CD8-positive, alpha-beta memory T cell (primary cell): ENCODE results near the gene STXBP5. TPM values are rescaled to one million over a fixed set of nuclear protein-coding genes. Genes with fewer than 3 reads are reported as not detected.
A peak's percentile ranks its signal among the peaks of the same experiment; 100 is the strongest.

Experiments used
- CTCF ChIA-PET: fragments of 350-600 bp; sonication (Branson Sonifier 250); formaldehyde crosslinking; loops from one replicate; lab custom pipeline; 2021; ENCODE audit warnings: antibody characterized with exemption; lab: Charles Lee
- POLR2A ChIA-PET: fragments of 350-600 bp; sonication (Branson Sonifier 250); formaldehyde crosslinking; loops from one replicate; lab custom pipeline; 2021; ENCODE audit warnings: antibody characterized with exemption; lab: Charles Lee
- DNase-seq, 5 donors: peaks; one replicate each; pipeline versions ENCODE4 v3.0.0 to v3.0.0-alpha.2; 2020 to 2022; ENCODE audit warnings: mixed read lengths in 1 of 5
- H3K27ac ChIP-seq: one replicate; pipeline ENCODE4 v1.7.0; 2013; ENCODE audit warnings: low read depth, mild to moderate bottlenecking, low read length, moderate library complexity
- H3K27me3 ChIP-seq: 2 replicates; pipeline ENCODE4 v1.7.0; 2013; ENCODE audit warnings: low read length, mild to moderate bottlenecking; ENCODE audit not compliant: insufficient read depth, poor library complexity, severe bottlenecking
- H3K36me3 ChIP-seq: 2 replicates; pipeline ENCODE4 v1.7.0; 2013; ENCODE audit warnings: mild to moderate bottlenecking, low read length, moderate library complexity; ENCODE audit not compliant: insufficient read depth
- H3K4me1 ChIP-seq: 2 replicates; pipeline ENCODE4 v1.7.0; 2013; ENCODE audit warnings: mild to moderate bottlenecking, low read length, moderate library complexity; ENCODE audit not compliant: insufficient read depth
- H3K4me3 ChIP-seq: 2 replicates; pipeline ENCODE4 v1.7.0; 2013; ENCODE audit warnings: mild to moderate bottlenecking, low read length
- H3K9me3 ChIP-seq: 2 replicates; pipeline ENCODE4 v1.7.0; 2013; ENCODE audit warnings: mild to moderate bottlenecking, low read length
- H3K27ac Mint-ChIP-seq, 8 donors: one replicate each; pipeline ENCODE4 v1.8.0; 2020 to 2021; ENCODE audit warnings: mixed read lengths in 8 of 8, mild to moderate bottlenecking in 6 of 8, inconsistent platforms in 3 of 8, moderate library complexity in 3 of 8
- H3K27me3 Mint-ChIP-seq, 2 donors: one replicate each; pipeline ENCODE4 v1.8.0; 2020 to 2021; ENCODE audit warnings: mixed read lengths in 2 of 2, mild to moderate bottlenecking in 1 of 2, moderate library complexity in 1 of 2
- H3K36me3 Mint-ChIP-seq, 3 donors: one replicate each; pipeline ENCODE4 v1.8.0; 2020 to 2021; ENCODE audit warnings: mixed read lengths in 3 of 3, inconsistent platforms in 1 of 3, mild to moderate bottlenecking in 1 of 3
- H3K4me1 Mint-ChIP-seq, 3 donors: one replicate each; pipeline ENCODE4 v1.8.0; 2020 to 2021; ENCODE audit warnings: mixed read lengths in 3 of 3, inconsistent platforms in 1 of 3, mild to moderate bottlenecking in 1 of 3
- H3K4me3 Mint-ChIP-seq, 7 donors: one replicate each; pipeline ENCODE4 v1.8.0; 2020 to 2021; ENCODE audit warnings: mixed read lengths in 7 of 7, mild to moderate bottlenecking in 6 of 7, moderate library complexity in 4 of 7, inconsistent platforms in 2 of 7
- H3K9me3 Mint-ChIP-seq, 5 donors: one replicate each; pipeline ENCODE4 v1.8.0; 2020 to 2022; ENCODE audit warnings: mixed read lengths in 5 of 5, mild to moderate bottlenecking in 3 of 5, moderate library complexity in 2 of 5, inconsistent platforms in 1 of 5
- polyA plus RNA-seq: library from polyadenylated mRNA; unstranded; fragments of 300-500 nt; fragmentation: Illumina TruSeq; gene quantifications from one replicate; pipeline ENCODE4 v1.2.3, GENCODE V29; 2021
- total RNA-seq, 2 experiments: library from RNA; stranded (reverse); gene quantifications; one replicate each; pipeline ENCODE4 v1.2.3, GENCODE V29; 2021

STXBP5 gene
- total and polyA plus RNA-seq, 3 experiments from 2014 or later: 8.7 to 32.2 (median 31.1) TPM

- H3K36me3 ChIP-seq: no peaks in the 10 kb centered on the region
- no peaks in the 10 kb centered on the region for H3K9me3 ChIP-seq
- H3K4me3 ChIP-seq: no peak overlapping the region
- H3K4me1 ChIP-seq: no peaks in the 10 kb centered on the region
- no peak for DNase-seq
- no peaks in the 10 kb centered on the region for H3K27me3 Mint-ChIP-seq
- POLR2A ChIA-PET: interaction anchor here (0.6 kb wide), 1 partner anchor 11 kb away, joined by 4 read pairs; no protein-coding TSS in a partner anchor
- H3K27me3 ChIP-seq: no peaks in the 10 kb centered on the region
- CTCF ChIA-PET: no interaction called here
- no peak overlapping the region for H3K27ac Mint-ChIP-seq
- H3K4me1 Mint-ChIP-seq: peaks cover 7 to 15% (median 15%) of the 10 kb centered on the region in 3 donors
- H3K9me3 Mint-ChIP-seq: peaks cover 0 to 3% (median 2%) of the 10 kb centered on the region in 5 donors
- peaks cover 0 to 4% (median 0%) of the 10 kb centered on the region in 3 donors for H3K36me3 Mint-ChIP-seq
- no peak overlapping the region for H3K4me3 Mint-ChIP-seq
- H3K27ac ChIP-seq: no peak overlapping the region
Observed at GRCh38 chr6:147395158-147395557, 190.9 kb downstream of the STXBP5 start.

GRCh38 chr6:147397306-147397705 is 193.1 kb downstream of the STXBP5 start:
- no peak overlapping the region for H3K27ac ChIP-seq
- H3K36me3 ChIP-seq: no peaks in the 10 kb centered on the region
- H3K27me3 ChIP-seq: no peaks in the 10 kb centered on the region
- DNase-seq: no peak
- POLR2A ChIA-PET: no interaction called here
- H3K4me1 Mint-ChIP-seq: peaks cover 3 to 11% (median 10%) of the 10 kb centered on the region in 3 donors
- no peaks in the 10 kb centered on the region for H3K9me3 ChIP-seq
- no peak overlapping the region for H3K4me3 ChIP-seq
- H3K4me3 Mint-ChIP-seq: no peak overlapping the region
- H3K27ac Mint-ChIP-seq: no peak overlapping the region
- peaks cover 2 to 16% (median 11%) of the 10 kb centered on the region in 5 donors for H3K9me3 Mint-ChIP-seq
- H3K4me1 ChIP-seq: no peaks in the 10 kb centered on the region
- CTCF ChIA-PET: no interaction called here
- H3K27me3 Mint-ChIP-seq: no peaks in the 10 kb centered on the region
- peaks cover 0 to 7% (median 1%) of the 10 kb centered on the region in 3 donors for H3K36me3 Mint-ChIP-seq

GRCh38 chr6:147400968-147401367 is 196.8 kb downstream of the STXBP5 start:
- Mint-ChIP-seq H3K36me3 (peaks cover 0 to 8% (median 1%) of the 10 kb centered on the region in 3 donors), H3K4me1 (no peaks in the 10 kb centered on the region), H3K27ac (no peak overlapping the region), H3K4me3 (no peak overlapping the region), H3K9me3 (peaks cover 11 to 21% (median 14%) of the 10 kb centered on the region in 5 donors), H3K27me3 (peaks cover 0 to 2% of the 10 kb centered on the region in 2 donors)
- no peak overlapping the region for H3K27ac ChIP-seq
- no peak for DNase-seq
- no peak overlapping the region for H3K4me3 ChIP-seq
- ChIA-PET POLR2A (no interaction called here), CTCF (no interaction called here)
- H3K9me3 ChIP-seq: no peaks in the 10 kb centered on the region
- H3K4me1 ChIP-seq: no peaks in the 10 kb centered on the region
- H3K27me3 ChIP-seq: no peaks in the 10 kb centered on the region
- H3K36me3 ChIP-seq: no peaks in the 10 kb centered on the region

GRCh38 chr6:147401779-147402178 is 197.6 kb downstream of the STXBP5 start:
- Histone ChIP-seq H3K4me1 (no peaks in the 10 kb centered on the region), H3K36me3 (no peaks in the 10 kb centered on the region), H3K27me3 (no peaks in the 10 kb centered on the region), H3K4me3 (no peak overlapping the region), H3K9me3 (no peaks in the 10 kb centered on the region), H3K27ac (no peak overlapping the region)
- H3K4me3 Mint-ChIP-seq: no peak overlapping the region
- peaks cover 0 to 2% of the 10 kb centered on the region in 2 donors for H3K27me3 Mint-ChIP-seq
- H3K4me1 Mint-ChIP-seq: no peaks in the 10 kb centered on the region
- no peak overlapping the region for H3K27ac Mint-ChIP-seq
- peaks cover 11 to 21% (median 14%) of the 10 kb centered on the region in 5 donors for H3K9me3 Mint-ChIP-seq
- DNase-seq: no peak
- peaks cover 0 to 8% (median 1%) of the 10 kb centered on the region in 3 donors for H3K36me3 Mint-ChIP-seq
- ChIA-PET POLR2A (no interaction called here), CTCF (no interaction called here)

- Histone ChIP-seq H3K9me3 (no peaks in the 10 kb centered on the region), H3K36me3 (no peaks in the 10 kb centered on the region), H3K27ac (no peak overlapping the region), H3K4me3 (no peak overlapping the region), H3K4me1 (no peaks in the 10 kb centered on the region), H3K27me3 (no peaks in the 10 kb centered on the region)
- Mint-ChIP-seq H3K36me3 (peaks cover 0 to 4% (median 0%) of the 10 kb centered on the region in 3 donors), H3K27me3 (peaks cover 11 to 20% of the 10 kb centered on the region in 2 donors), H3K4me3 (no peak overlapping the region), H3K9me3 (peaks cover 8 to 13% (median 12%) of the 10 kb centered on the region in 5 donors), H3K4me1 (no peaks in the 10 kb centered on the region), H3K27ac (peak overlapping the region in 1 of 8 donors; percentile 66)
- DNase-seq: no peak
- ChIA-PET POLR2A (no interaction called here), CTCF (no interaction called here)
Observed at GRCh38 chr6:147406783-147407182, 202.6 kb downstream of the STXBP5 start.

- Histone ChIP-seq H3K27ac (no peak overlapping the region), H3K4me3 (no peak overlapping the region), H3K27me3 (no peaks in the 10 kb centered on the region), H3K36me3 (no peaks in the 10 kb centered on the region), H3K4me1 (no peaks in the 10 kb centered on the region), H3K9me3 (no peaks in the 10 kb centered on the region)
- Mint-ChIP-seq H3K27ac (no peak overlapping the region), H3K4me1 (no peaks in the 10 kb centered on the region), H3K9me3 (peaks cover 3 to 10% (median 7%) of the 10 kb centered on the region in 5 donors), H3K36me3 (no peaks in the 10 kb centered on the region), H3K27me3 (peaks cover 11 to 20% of the 10 kb centered on the region in 2 donors), H3K4me3 (no peak overlapping the region)
- POLR2A ChIA-PET: no interaction called here
- DNase-seq: no peak
- CTCF ChIA-PET: no interaction called here
Observed at GRCh38 chr6:147407571-147407970, 203.4 kb downstream of the STXBP5 start.

GRCh38 chr6:147416622-147417021 is 212.4 kb downstream of the STXBP5 start:
- no peaks in the 10 kb centered on the region for H3K4me1 Mint-ChIP-seq
- CTCF ChIA-PET: no interaction called here
- H3K27me3 Mint-ChIP-seq: peaks cover 0 to 13% of the 10 kb centered on the region in 2 donors

GRCh38 chr6:147417954-147418353 is 213.7 kb downstream of the STXBP5 start:
- Mint-ChIP-seq H3K4me1 (no peaks in the 10 kb centered on the region), H3K36me3 (no peaks in the 10 kb centered on the region), H3K27ac (no peak overlapping the region), H3K27me3 (peaks cover 2 to 13% of the 10 kb centered on the region in 2 donors), H3K4me3 (no peak overlapping the region), H3K9me3 (peaks cover 0 to 3% (median 0%) of the 10 kb centered on the region in 5 donors)
- Histone ChIP-seq H3K4me3 (no peak overlapping the region), H3K36me3 (no peaks in the 10 kb centered on the region), H3K27ac (no peak overlapping the region), H3K27me3 (no peaks in the 10 kb centered on the region), H3K4me1 (no peaks in the 10 kb centered on the region), H3K9me3 (no peaks in the 10 kb centered on the region)
- POLR2A ChIA-PET: no interaction called here
- CTCF ChIA-PET: no interaction called here
- no peak for DNase-seq

More at GRCh38 chr6:147416622-147417021, 212.4 kb downstream of the STXBP5 start:
- Mint-ChIP-seq H3K27ac (no peak overlapping the region), H3K36me3 (no peaks in the 10 kb centered on the region), H3K4me3 (no peak overlapping the region), H3K9me3 (peaks cover 0 to 1% (median 0%) of the 10 kb centered on the region in 5 donors)
- H3K4me1 ChIP-seq: no peaks in the 10 kb centered on the region
- H3K9me3 ChIP-seq: no peaks in the 10 kb centered on the region
- H3K27me3 ChIP-seq: no peaks in the 10 kb centered on the region
- no peak overlapping the region for H3K4me3 ChIP-seq
- no peaks in the 10 kb centered on the region for H3K36me3 ChIP-seq
- no peak for DNase-seq
- no peak overlapping the region for H3K27ac ChIP-seq
- POLR2A ChIA-PET: no interaction called here
